Skin of body (tissue), 2 donors: ENCODE data around the gene HOXC9. TPM values are rescaled to one million over a fixed set of nuclear protein-coding genes. Genes with fewer than 3 reads are reported as not detected.

Experiments
- DNase-seq: peaks from one replicate; lab custom pipeline; 2025; lab: John Stamatoyannopoulos, UW
- total RNA-seq: library from RNA; depleted of rRNA; stranded (reverse); fragments of >200 nt; gene quantifications from one replicate; pipeline ENCODE4 v1.2.3, GENCODE V29; 2014

HOXC9 gene
- total RNA-seq: 4.0 TPM

DNA sequence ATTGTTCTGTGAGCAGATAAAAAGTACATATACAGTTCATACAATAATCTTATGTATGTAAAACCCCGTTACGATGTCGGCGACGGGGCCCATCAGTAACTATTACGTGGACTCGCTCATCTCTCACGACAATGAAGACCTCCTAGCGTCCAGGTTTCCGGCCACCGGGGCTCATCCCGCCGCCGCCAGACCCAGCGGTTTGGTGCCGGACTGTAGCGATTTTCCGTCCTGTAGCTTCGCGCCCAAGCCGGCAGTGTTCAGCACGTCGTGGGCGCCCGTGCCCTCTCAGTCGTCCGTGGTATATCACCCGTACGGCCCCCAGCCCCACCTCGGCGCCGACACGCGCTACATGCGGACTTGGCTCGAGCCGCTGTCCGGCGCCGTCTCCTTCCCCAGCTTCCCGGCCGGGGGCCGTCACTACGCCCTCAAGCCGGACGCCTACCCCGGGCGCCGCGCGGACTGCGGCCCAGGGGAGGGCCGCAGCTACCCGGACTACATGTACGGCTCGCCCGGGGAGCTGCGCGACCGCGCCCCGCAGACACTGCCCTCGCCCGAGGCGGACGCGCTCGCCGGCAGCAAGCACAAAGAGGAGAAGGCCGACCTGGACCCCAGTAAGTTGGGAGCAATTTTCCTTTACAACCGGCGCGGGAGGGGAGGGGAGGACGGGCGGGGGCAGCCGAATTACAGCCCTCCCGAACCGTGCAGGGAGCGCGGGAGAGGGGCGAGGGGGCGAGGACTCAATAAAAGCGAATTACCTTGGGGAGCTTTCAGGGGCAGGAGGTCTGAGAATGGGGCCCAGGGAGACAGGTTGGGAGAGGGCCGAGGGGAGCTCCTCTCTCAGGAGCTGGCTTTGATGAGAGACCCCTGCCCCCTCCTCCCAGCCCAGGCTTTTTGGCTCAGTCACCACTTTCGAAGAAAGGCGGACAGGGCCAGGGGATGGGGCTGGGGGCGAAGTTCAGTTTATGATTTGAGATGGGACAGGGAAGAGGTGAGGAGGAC is at the start of gene HOXC9:
Gene HOXC9, plus strand, starts transcription at position 46 of the 999 bp plus-strand sequence. Its CDS starts 28 bp downstream, at position 74.
- no peak for DNase-seq

DNA sequence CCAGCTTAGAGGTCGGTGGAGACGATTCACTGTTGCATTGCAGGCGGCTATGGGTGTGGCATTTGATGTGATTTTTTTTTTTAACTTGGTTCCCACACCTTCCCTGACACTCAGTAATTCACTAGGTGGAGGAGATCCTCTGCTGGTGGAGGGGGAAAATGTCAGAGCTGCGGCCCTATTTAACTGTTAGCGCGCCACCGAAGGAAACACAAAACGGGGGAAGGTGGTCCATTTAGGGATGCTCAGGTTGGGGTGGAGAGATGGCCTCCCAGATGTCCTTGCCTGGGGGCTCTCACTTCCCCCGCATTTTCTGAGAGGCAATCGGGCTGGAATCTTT is 49.6 kb upstream of the HOXC9 start:
- DNase-seq: no peak

DNA sequence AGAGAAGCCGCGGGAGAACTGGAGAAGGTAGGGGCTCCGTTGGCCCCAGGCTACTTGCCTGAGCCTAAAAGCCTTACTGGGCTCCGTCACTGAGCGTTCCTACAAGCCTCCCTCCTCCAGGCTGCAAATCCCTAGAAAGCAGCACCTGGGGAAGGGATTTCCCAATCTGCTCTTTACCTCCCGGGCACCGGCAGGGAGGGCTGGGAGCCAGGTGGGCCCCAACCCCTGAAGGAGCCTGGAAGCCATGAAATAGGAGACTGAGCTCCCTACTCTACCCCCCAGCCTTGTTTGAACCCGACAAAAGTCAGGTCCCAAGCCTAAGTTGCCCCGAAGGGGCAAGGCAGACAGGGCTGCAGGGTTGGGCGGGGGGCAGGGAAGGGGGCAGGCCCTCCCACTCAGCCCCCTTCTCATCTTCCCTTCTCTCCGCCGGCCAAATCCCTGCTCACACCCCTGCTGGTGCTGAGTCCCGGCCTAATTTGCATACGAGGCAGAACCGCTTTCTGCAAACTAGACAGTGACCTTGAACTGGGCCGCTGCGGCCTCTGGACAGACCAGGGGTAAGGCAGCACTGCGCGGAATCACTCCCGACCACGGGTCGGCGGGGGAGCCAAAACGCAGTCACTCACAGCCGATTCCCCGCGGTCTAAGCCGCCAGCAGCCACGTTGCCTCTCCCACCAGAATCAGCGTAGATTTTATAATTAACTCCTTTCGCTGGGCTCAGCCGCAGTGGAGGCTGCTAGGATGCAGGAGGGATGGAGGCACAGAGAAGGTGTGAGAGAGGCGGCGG is 49.0 kb upstream of the HOXC9 start:
- DNase-seq: no peak

DNA sequence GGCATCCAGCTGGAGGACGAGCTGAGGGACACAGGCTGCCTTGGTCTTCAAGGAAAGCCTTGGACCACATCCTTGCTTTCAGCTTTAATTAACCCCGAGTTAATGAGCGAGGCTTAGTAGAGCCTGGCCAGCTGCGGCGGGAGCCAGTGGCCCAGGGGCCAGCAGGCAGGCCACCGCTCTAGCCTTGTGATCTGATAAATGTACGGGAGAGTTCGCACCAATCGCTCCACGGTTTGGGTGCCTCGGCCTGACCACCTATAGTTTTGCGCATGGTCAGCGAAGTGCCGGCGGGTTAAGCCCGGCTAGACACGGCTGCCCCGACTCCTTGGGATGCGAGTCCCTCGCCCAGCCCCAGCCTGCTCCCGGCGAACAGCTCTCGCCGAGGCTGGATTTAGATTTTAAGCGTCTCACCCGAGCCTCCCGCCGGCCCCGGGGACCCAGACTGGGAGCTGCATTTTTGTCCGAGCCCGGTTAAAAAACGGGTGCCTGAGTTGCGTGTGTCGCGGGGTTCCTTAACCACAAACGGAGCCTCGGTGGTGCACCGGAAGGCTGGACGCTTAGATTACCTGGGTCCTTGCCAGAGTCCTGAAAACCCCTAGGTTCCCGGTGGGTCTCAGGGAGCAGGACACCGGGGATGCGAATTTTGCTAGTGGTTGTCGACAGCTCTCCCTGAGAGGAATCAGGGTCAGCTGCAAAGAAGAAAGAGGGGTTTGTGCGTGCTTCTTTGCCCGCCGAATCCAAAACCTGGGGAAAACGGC is 48.2 kb upstream of the HOXC9 start:
- no peak for DNase-seq

DNA sequence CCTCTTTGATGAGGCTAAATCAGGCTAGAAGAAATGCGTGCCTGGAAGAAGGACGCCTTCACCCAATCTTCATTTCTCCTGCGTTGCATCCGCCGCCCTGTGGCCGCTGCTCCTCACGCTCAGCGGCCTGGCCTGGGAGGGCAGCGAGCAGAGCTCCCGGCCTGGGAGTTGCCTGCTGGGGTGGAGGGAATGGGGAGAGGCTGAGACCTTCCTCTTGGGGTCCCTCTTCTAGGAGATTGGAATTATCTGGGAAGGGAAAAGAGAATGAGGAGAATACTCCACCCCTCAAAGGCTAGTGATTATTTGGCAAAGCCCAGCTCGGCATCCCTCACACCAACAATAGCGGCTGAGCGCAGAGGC is 47.6 kb upstream of the HOXC9 start:
- DNase-seq: no peak

DNA sequence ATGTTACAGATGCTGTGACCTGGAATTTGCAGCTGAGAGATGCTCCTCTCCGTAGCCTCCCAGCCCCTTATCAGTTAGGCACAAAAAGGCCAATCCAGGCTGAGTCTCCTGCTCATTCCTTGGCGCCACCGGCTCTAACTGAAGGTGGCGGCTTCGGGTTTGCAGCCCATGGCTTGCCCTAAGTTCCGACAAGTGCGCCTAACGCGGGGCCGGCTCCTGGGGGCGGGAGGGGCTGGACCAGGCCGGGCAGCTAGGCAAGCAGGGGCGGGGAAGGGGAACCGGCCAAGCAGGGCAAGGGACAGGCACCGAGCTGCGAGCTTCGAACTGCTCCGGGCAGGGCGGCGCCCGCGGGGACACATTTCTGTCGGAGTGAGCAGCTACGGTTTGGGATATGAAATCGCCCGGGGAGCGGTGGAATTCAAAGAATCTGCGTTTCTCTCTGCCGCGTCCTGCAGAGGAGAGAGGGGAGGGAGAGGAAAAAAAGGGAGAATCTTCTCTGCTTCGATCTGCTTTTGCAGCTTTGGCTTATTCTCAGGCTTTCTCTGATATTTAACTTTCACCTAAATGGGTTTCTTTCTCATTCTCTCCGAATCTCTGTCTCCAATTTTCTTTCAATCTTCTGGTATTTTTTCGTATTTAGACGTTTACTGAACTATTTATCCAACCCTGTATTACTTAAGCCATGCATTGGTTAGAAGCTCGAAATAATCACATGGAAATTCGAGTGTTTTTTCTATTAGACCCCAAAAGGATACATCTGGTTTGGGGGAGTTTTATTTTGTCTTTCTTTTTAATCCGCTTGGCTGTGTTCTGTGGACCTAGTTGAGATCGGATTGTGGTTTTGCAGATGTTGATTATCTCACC is 46.9 kb upstream of the HOXC9 start:
- no peak for DNase-seq

DNA sequence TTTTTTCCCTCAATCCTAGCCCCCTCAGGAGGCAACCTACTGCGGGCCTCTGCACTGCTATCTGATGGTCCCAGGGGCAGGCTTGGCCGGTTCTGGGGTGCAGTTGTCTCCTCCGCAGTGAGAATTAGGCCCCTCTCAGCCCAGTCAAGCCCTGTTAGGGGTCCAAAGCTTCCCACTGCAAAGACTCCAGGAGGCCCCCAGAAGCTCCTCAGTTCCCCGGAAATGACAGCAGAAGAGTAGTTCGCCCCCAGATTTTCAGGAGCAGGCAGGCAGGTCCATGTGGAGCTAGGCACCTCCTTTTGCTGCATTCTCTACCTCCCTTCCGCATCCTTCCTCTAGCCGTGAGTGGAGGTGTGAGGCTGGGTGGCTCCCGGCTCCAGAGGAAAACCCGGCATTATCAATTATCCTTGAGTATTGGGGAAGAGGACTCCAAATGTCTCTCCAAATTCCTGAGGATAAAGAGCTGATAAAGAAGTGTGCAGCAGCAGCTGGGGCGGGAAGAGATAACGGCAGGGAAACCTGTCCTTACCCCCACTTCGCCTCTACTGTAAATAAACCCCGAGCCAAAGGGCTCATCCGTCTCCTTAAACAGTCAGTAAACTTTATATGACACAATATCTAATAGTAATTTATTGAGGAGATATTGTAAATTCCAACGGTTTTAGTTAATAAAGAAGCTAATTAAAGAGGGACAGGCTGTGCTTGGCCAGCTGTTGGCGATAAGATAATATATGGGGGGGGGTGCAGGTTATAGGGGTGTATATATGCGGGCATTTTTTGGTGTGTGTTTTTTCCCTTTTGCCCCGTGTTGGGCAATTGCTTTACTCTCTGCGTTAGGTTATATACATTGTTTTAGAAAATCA is 45.9 kb upstream of the HOXC9 start:
- no peak for DNase-seq

DNA sequence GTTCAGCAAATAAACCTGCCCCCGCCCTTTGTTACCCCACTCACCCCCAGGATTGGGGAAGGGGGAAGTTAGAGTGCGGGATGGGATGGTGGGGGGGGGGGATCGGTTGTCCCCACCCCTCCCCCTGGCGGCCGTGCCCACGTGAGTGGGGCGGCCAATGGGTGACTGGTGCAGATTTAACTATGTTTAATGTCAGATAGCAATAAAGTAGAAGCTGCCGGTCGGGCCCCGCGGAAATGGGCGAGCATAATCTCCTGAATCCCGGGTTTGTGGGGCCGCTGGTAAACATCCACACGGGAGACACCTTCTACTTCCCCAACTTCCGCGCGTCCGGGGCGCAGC is 45.3 kb upstream of the HOXC9 start, which contains the start of gene HOXC12:
Gene HOXC12, plus strand, starts transcription at position 210 of the 342 bp plus-strand sequence. Its CDS starts 27 bp downstream, at position 237.
- DNase-seq: no peak

DNA sequence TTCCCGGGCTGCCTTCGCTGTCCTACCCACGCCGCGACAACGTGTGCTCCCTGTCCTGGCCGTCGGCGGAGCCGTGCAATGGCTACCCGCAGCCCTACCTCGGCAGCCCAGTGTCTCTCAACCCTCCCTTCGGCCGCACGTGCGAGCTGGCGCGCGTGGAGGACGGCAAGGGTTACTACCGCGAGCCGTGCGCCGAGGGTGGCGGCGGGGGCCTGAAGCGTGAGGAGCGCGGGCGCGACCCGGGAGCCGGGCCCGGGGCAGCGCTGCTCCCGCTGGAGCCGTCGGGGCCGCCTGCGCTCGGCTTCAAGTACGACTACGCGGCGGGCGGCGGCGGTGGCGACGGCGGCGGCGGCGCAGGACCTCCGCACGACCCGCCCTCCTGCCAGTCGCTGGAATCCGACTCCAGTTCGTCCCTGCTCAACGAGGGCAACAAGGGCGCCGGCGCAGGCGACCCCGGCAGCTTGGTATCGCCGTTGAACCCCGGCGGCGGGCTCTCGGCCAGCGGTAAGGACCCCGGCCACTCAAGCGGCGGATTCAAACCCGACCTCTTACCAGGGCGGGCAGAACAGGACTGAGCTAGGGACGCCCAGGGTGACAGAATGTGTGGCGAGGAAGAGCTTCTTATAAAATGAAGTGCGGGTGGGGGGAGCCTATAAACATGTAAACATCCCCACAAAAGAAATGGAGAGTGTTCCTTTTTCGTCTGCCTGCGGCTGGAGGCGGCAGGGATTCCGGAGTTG is 44.8 kb upstream of the HOXC9 start:
- DNase-seq: no peak

DNA sequence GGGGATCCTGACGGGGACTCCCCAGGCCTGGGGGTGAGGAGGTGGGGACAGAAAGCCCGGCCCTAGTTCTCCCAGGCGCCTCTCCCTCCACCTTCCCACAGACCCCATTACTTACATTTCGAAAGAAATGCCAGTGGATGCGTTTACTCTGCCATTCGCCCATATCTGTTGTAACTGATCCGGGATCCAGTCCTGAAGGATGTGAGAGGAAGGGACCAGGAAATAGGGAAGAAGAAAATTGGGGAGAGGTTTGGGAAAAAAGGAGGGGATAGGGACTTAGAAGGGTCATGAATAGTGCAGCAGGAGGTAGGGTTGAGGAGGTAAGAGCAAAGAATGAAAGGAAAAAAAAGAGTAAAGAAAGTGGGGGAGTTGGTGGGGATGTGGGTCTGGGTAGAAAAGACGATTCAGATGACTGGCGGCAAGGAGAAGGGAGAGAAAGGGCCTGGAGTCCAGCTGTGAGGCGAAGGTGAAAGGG is 44.1 kb upstream of the HOXC9 start:
- no peak for DNase-seq

DNA sequence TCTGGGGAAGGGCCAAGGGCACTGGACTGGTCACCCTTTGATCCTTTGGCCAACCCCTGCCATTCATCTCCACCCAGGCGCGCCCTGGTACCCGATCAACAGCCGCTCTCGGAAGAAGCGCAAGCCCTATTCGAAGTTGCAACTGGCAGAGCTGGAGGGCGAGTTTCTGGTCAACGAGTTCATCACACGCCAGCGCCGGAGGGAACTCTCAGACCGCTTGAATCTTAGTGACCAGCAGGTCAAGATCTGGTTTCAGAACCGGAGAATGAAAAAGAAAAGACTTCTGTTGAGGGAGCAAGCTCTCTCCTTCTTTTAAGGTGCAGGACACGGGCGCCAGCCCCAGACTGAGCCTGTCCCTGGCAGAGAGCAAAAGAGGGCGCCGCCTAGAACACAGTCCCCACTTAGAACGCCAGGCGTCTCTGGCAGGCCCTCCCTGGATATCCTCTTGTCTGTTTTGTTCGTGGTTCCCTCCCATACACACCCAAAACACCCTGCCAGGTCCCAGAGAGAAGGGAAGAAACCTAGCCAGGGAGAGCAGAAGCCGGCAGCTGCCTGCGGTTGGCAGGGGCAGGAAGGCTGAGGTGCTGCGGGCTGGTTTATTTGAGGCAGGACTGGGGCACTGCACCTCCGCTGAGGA is 43.6 kb upstream of the HOXC9 start:
- no peak for DNase-seq

DNA sequence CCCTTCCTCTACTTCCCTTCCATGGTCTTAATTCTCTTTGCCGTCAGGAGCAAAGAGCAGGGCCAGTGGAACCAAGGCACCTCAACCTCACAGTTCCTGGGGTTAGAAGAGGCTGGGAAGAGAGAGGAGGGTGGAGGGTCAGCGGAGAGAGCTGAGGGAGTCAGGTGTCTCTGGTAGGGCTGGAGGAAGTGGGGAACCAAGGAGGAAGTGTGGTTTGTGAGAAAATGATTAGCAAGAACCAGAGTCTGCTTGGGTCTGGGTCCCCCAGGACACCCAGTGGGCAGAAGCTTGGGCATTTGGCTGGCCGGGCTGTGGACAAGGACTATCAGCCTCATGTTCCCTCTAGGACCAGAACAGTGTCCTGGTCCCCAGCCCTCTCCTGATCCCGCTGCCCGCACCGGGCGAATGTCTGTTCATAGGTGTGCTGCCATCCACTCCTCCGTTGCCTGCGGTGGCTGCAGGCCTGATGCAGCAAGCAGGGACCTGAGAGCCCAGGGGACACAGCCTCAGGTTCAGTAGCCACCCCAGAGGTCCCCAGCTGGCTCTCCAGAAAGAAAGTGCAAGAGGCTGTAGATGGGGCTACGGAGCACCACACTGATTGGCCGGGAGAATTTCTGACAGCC is 42.9 kb upstream of the HOXC9 start:
- DNase-seq: no peak

DNA sequence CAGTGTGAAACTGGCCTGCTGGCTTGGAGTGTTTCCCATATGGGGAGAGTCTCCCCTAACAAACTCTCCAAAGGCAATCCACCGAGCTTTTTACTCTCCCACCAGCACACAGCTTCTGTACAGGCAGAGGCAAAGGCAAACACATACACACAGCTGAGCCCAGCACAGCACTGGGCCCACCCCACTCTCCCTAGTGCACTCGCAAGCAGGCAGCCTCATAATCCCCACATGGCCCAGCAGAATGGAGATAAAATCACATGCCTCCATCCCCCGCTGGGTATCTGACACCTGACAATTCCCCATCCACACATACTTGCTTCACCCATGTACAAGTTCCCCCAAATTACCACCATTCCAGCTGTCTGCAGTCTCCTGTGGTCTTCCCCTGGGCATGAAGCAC is 41.8 kb upstream of the HOXC9 start:
- DNase-seq: no peak

DNA sequence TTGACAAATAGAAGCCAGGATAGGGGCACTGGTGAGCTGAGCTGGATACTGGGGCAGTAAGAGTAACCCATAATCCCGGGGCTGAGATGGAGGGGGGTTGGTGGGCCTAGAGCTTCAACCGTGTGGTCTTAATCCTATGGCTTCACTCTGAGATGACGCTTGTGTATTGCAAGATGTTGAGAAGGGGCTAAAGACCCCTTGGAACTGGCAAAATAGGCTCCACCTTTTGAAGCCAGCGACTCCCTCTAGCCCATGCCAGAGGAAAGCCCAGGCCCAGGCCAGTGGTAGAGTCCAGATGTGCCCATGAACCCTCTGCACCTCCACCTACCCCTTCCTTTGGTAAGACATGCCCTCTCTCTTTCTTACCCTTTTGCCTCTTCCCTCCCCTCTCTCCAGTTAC is 40.6 kb upstream of the HOXC9 start:
- DNase-seq: no peak

DNA sequence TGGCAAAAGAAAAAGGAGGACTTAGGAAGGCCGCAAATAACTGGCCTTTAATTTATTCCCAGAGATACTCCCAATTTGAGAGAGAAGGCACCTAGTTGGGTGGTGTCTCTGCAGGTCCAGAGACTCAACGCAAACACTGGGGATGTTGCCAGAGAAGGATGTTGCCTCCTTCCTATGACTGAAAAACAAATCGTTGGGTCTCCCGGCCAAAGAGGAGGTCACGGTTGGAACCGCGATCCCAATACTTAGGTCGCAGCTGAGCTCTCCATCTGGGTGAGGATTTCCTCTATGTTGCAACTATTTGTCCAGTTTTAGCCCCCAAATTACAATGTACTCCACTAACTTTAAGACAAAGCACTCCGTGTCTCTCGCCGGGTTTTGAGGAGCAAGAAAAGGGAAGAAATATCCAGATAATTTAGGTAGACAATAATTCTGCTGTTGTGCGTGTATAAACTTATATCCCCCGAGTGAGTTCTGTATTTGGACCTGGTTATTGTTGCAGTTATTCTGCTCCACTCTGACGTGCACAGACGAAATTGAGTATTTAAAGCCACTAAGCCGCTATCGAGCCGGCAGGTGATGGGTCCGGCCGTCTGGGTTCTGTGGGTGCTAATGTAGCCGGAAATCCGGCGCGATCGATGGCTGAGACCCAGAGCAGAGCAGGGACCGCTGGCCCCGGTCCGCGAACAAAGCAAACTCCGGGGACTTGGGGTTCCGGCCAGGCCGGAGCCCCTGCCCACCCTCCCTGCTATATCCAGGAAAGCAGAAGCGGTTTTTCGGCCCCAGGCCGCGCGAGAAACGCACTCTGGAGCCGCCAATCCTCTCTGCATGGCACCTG is 39.6 kb upstream of the HOXC9 start:
- no peak for DNase-seq

DNA sequence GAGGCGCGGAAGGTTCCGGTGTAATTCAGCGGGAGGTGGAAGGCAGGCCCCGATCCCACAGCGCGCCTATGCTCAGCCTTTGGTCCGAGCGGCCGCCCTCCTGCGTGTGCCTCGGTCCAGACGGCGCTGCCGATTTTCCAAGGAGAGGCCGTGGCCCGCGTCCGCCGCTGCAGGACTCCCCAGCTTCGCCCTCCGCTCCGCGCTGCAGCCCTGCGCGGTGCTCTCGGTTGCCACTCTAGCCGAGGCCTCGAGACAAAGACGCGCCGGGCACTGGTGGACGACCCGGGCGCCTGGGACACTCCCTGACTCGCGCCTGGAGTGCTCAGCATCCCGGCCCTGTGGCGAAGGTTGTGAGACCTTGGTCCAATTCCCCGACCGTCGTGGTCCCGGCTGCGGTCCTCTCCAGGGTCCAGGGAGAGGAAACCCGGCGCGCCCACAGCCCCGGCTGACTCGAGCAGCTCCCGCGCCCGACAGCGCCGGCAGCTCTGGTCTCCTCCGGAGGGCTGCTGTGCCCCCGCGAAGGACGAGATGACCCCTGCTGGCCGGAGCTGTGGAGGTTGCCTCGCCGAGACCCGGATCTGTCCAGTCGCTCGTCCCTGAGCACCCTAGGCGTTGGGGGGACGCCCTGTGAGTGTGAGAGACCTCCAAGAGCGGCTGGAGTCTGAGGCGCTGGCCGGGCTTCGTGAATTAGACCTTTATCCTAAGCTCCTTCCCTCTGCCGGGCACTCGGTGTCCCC is 38.8 kb upstream of the HOXC9 start:
- DNase-seq: no peak
